OCI-LY1 (cell line): ENCODE measurements around the gene MRGPRF.

Experiments used
- H2AFZ ChIP-seq: fragments of 200-600 bp; sonication (generic), shearing (Covaris generic); 2 replicates; pipeline ENCODE4 v1.6.0; 2014; ENCODE audit warnings: antibody characterized with exemption, mild to moderate bottlenecking, low read length
- H3F3A ChIP-seq: fragments of 200-600 bp; sonication (generic), shearing (Covaris generic); 2 replicates; pipeline ENCODE4 v1.6.0; 2014; ENCODE audit warnings: mild to moderate bottlenecking, antibody characterized with exemption, low read length, moderate library complexity; ENCODE audit not compliant: insufficient read depth
- H3K27ac ChIP-seq: fragments of 200-600 bp; sonication (generic); 2 replicates; pipeline ENCODE4 v1.5.1; 2014; ENCODE audit warnings: low read length, mixed run types, mild to moderate bottlenecking, low read depth; ENCODE audit not compliant: poor library complexity, severe bottlenecking
- H3K27me3 ChIP-seq: fragments of 200-600 bp; sonication (generic); 2 replicates; pipeline ENCODE4 v1.6.0; 2014; ENCODE audit warnings: antibody characterized with exemption, mild to moderate bottlenecking, low read length, moderate library complexity; ENCODE audit not compliant: insufficient read depth
- H3K36me3 ChIP-seq: fragments of 200-600 bp; sonication (generic); 2 replicates; pipeline ENCODE4 v1.6.1; 2014; ENCODE audit warnings: mild to moderate bottlenecking, antibody characterized with exemption, low read length, moderate library complexity, mixed read lengths; ENCODE audit not compliant: insufficient read depth
- H3K4me1 ChIP-seq: fragments of 200-600 bp; sonication (generic); 2 replicates; pipeline ENCODE4 v1.5.1; 2014; ENCODE audit warnings: mild to moderate bottlenecking, low read length, moderate library complexity; ENCODE audit not compliant: insufficient read depth, severe bottlenecking
- H3K4me2 ChIP-seq: fragments of 200-600 bp; sonication (generic), shearing (Covaris generic); 2 replicates; pipeline ENCODE4 v1.6.1; 2014; ENCODE audit warnings: low read length
- H3K4me3 ChIP-seq: fragments of 200-600 bp; sonication (generic); 2 replicates; pipeline ENCODE4 v1.5.1; 2014; ENCODE audit warnings: low read length, low read depth, mild to moderate bottlenecking, mixed read lengths; ENCODE audit not compliant: poor library complexity, severe bottlenecking
- H3K79me2 ChIP-seq: fragments of 200-600 bp; shearing (Covaris generic); 2 replicates; pipeline ENCODE4 v1.6.1; 2016; ENCODE audit warnings: mixed run types, low read length, mixed read lengths; ENCODE audit not compliant: insufficient read depth
- H3K9ac ChIP-seq: fragments of 200-600 bp; sonication (generic), shearing (Covaris generic); 2 replicates; pipeline ENCODE4 v1.6.1; 2014; ENCODE audit warnings: mild to moderate bottlenecking, low read length, mixed read lengths
- H3K9me2 ChIP-seq: fragments of 200-600 bp; sonication (generic), shearing (Covaris generic); 2 replicates; pipeline ENCODE4 v1.6.1; 2014; ENCODE audit warnings: low read depth, mild to moderate bottlenecking, low read length, mixed read lengths
- H3K9me3 ChIP-seq: fragments of 200-600 bp; shearing (Covaris generic); 2 replicates; pipeline ENCODE4 v1.6.1; 2014; ENCODE audit warnings: low read length, mixed read lengths
- H4K20me1 ChIP-seq: fragments of 200-600 bp; sonication (generic), shearing (Covaris generic); 2 replicates; pipeline ENCODE4 v1.6.0; 2016; ENCODE audit warnings: mild to moderate bottlenecking, low read length; ENCODE audit not compliant: insufficient read depth
- EZH2 ChIP-seq: fragments of 200-600 bp; sonication (generic), shearing (Covaris generic); IDR thresholded peaks from 2 replicates; pipeline ENCODE4 v1.8.0; 2017; ENCODE audit warnings: borderline replicate concordance, mixed run types, mild to moderate bottlenecking, antibody characterized with exemption, low read length, moderate library complexity, mixed read lengths
- TF ChIP-seq, protein P1 (sequence below): fragments of 200-600 bp; sonication (generic), shearing (Covaris generic); IDR thresholded peaks from 2 replicates; pipeline ENCODE4 v1.5.1; 2017; ENCODE audit warnings: mild to moderate bottlenecking, antibody characterized with exemption, low read length, moderate library complexity, mixed read lengths

MRGPRF gene

DNA sequence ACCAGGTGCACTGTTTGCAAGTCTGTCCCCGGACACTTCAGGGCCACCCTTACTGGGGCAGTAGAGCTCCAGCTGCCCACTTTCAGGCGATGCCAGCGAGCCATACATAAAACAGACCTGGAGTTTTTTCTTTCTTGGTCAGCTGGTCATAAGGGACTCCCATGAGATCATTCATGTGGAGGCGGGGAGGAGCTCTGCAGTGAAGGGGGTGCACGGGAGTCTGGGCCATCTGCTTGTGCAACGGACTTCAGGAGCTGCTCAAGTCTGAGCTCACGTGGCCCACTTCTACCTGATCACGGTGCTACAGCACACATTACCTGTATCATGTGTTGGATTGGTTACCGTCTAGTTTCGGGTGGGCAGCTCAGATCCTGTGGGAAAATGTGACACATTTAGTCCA, 9.2 kb upstream of the MRGPRF start:
- no peaks in the 10 kb centered on the region for H3K79me2 ChIP-seq
- H3K9ac ChIP-seq, result no peak overlapping the region
- H3K4me2 ChIP-seq, result no peak overlapping the region
- H3K9me2 ChIP-seq, result no peaks in the 10 kb centered on the region
- no peak overlapping the region for H3K27ac ChIP-seq
- no peak overlapping the region for H3K4me3 ChIP-seq
- H3K9me3 ChIP-seq, result no peaks in the 10 kb centered on the region
- no peaks in the 10 kb centered on the region for H4K20me1 ChIP-seq
- H3K4me1 ChIP-seq, result no peaks in the 10 kb centered on the region
- H3F3A ChIP-seq, result no peaks in the 10 kb centered on the region
- TF ChIP-seq, protein P1, sequence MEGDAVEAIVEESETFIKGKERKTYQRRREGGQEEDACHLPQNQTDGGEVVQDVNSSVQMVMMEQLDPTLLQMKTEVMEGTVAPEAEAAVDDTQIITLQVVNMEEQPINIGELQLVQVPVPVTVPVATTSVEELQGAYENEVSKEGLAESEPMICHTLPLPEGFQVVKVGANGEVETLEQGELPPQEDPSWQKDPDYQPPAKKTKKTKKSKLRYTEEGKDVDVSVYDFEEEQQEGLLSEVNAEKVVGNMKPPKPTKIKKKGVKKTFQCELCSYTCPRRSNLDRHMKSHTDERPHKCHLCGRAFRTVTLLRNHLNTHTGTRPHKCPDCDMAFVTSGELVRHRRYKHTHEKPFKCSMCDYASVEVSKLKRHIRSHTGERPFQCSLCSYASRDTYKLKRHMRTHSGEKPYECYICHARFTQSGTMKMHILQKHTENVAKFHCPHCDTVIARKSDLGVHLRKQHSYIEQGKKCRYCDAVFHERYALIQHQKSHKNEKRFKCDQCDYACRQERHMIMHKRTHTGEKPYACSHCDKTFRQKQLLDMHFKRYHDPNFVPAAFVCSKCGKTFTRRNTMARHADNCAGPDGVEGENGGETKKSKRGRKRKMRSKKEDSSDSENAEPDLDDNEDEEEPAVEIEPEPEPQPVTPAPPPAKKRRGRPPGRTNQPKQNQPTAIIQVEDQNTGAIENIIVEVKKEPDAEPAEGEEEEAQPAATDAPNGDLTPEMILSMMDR, result no peak
- no peak for TF ChIP-seq EZH2
- peaks cover 13% of the 10 kb centered on the region; the same call in 1 of the 2 replicates for H3K27me3 ChIP-seq
- H2AFZ ChIP-seq, result no peak overlapping the region
- H3K36me3 ChIP-seq, result no peaks in the 10 kb centered on the region

DNA sequence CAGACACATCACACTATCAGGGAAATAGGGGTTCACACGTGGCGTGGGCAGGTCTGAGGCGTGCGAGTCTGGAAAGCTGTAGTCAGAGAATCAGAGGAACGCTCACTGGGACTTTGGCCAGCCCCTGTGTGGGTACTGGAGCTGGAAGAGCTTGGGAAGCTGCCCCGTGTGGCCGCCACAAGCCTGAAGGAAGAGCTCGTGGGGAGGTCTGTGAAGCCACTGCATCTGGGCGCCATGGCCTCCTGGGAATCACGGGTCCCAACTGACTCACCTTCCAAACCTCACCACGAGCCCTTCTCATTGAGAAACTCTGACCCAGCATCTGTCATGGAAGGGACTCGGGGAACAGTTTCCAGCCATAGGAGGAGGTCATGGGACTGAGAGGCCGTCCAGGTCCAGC, 5.9 kb upstream of the MRGPRF start:
- Histone ChIP-seq H3K4me1 (no peaks in the 10 kb centered on the region), H3K4me2 (no peak overlapping the region), H2AFZ (no peak overlapping the region), H3F3A (no peaks in the 10 kb centered on the region), H3K36me3 (no peaks in the 10 kb centered on the region), H4K20me1 (no peaks in the 10 kb centered on the region), H3K27me3 (0 out of 2 replicates have a peak, but pooled peaks cover 13% of the 10 kb centered on the region), H3K9me2 (no peaks in the 10 kb centered on the region), H3K9me3 (no peaks in the 10 kb centered on the region), H3K27ac (no peak overlapping the region), H3K4me3 (no peak overlapping the region), H3K9ac (no peak overlapping the region), H3K79me2 (no peaks in the 10 kb centered on the region)
- TF ChIP-seq EZH2, result no peak
- TF ChIP-seq, protein P1, result no peak

DNA sequence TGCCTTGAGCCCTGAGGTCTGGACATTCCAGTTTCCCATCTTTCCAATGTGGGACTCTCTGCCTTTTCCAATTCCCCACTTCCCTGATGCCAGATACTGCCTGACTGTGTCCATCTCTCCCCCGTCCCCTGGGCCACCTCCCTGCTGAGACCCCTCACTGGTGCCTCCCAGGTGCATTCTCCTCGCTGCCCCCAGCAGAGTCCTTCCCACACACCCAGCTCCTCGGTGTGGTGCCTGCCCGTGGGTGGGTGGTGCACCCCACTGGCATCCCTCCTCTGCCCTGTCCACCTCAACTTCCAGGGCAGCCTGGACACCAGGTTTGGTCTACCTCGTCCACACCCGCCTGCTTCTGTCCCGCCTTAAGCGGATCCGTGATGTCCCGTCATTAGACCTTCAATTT, 4.9 kb upstream of the MRGPRF start:
- Histone ChIP-seq H2AFZ (no peak overlapping the region), H3K4me2 (no peak overlapping the region), H3K9me2 (no peaks in the 10 kb centered on the region), H3K9me3 (no peaks in the 10 kb centered on the region), H4K20me1 (no peaks in the 10 kb centered on the region), H3K36me3 (no peaks in the 10 kb centered on the region), H3K4me3 (no peak overlapping the region), H3K27ac (no peak overlapping the region), H3K79me2 (no peaks in the 10 kb centered on the region), H3K4me1 (no peaks in the 10 kb centered on the region), H3K27me3 (0 out of 2 replicates have a peak, but pooled peaks cover 10% of the 10 kb centered on the region), H3K9ac (no peak overlapping the region), H3F3A (no peaks in the 10 kb centered on the region)
- TF ChIP-seq EZH2, result no peak
- TF ChIP-seq, protein P1, result no peak
